ENCODE measurements around the gene KLHL35.
"Not testable (repeated sequence)": the region's sequence is repeated elsewhere in the genome, so short reads cannot be mapped to it uniquely, and the experiment has no call there.

KLHL35 gene

GRCh38 chr11:75394085-75394840 is 38.7 kb downstream of the KLHL35 start:
- in situ Hi-C loops (cut with MboI; ENCODE audit: low sequenced_read_pairs) = no loop called here

- in situ Hi-C loops (cut with MboI; ENCODE audit: low sequenced_read_pairs) = loop anchor here (10.0 kb wide), 2 partner anchors 55 to 115 kb away; no protein-coding TSS in a partner anchor
These were observed 43.1 kb downstream of the KLHL35 start for GRCh38 chr11:75389925-75390324.

DNA sequence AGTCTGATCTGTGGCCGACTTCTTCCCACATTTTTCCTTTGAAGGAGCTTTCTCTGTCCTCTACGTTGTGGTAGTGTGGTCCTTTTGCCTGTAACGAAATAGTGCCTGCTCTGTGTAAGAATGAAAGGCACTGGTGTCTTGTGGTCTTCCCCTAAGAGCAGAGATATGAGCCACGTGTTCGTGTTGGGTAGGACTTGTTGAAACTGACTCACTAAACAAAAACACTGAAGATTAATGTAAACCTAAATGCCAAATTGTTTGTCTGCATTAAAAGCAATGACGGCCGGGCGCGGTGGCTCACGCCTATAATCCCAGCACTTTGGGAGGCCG is 43.8 kb downstream of the KLHL35 start:
- in situ Hi-C loops (cut with MboI; ENCODE audit: low sequenced_read_pairs) = loop anchor here (10.0 kb wide), 2 partner anchors 54 to 114 kb away; no protein-coding TSS in a partner anchor

DNA sequence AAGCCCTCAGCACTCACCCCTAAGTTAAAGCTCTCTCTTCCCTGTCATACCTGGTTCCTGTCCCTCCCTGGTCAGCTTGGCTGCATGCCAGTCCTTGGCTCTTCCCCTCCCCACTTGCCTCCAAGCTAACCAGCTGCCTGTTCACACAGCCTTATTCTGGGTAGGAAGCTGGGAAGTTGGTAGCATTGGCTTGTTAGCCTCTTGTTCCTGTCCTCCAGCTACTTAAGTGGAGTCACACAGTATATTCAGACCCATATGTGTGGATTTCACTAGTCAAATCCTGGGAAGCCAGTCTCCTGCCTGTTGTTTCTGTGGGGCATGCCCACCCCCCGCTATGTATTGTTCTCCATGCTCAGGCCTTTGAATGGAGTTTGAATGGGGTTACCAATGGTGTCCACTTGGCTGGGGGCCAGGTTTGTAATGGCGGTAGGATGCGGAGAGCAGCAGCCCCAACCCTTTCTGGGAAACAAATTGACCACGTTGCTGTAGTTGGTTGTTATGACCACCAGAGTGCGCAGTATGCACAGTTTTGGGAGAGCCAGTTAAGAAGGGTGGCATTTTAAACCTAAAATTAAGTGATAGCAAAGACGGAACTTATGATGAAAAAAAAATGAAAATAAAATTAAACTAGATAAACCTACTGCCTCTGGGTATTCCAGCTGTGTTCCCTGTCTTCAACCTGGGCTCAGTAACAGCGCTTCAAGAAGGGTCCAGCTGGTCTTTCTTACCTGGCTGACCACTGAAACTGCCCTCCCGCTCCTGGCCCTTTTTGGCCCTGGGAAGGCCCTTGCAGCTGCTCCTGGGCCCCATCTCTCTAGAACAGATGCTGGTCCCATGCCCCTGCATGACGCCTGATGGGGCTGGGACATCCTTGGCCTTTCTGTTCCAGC is 44.4 kb downstream of the KLHL35 start:
- in situ Hi-C loops (cut with MboI; ENCODE audit: low sequenced_read_pairs) = loop anchor here (10.0 kb wide), 2 partner anchors 54 to 114 kb away; no protein-coding TSS in a partner anchor

DNA sequence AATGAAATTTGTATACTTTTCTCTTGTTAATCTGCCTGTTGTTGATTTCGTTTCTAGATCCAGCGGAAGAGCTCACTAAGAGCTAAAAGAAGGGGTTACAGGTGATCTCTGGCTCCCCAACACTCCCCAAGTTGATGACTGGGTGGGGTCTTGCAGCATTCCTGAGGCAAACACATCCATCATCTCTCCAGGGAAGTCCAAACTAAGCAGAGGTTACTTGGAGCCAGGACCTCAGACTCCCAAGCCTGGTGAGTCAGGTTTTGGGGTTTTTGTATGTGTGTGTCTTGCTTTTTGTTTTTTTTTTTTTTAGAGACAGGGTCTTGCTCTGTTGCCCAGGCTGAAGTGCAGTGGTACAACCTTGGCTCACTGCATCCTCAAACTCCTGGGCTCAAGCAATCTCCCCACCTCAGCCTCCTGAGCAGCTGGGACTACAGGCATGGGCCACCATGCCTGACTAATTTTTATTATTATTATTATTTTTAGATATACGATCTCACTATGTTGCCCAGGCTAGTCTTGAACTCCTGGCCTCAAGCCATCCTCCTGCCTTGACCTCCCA is 45.2 kb downstream of the KLHL35 start:
- in situ Hi-C loops (cut with MboI; ENCODE audit: low sequenced_read_pairs) = loop anchor here (10.0 kb wide), 2 partner anchors 53 to 113 kb away; no protein-coding TSS in a partner anchor

DNA sequence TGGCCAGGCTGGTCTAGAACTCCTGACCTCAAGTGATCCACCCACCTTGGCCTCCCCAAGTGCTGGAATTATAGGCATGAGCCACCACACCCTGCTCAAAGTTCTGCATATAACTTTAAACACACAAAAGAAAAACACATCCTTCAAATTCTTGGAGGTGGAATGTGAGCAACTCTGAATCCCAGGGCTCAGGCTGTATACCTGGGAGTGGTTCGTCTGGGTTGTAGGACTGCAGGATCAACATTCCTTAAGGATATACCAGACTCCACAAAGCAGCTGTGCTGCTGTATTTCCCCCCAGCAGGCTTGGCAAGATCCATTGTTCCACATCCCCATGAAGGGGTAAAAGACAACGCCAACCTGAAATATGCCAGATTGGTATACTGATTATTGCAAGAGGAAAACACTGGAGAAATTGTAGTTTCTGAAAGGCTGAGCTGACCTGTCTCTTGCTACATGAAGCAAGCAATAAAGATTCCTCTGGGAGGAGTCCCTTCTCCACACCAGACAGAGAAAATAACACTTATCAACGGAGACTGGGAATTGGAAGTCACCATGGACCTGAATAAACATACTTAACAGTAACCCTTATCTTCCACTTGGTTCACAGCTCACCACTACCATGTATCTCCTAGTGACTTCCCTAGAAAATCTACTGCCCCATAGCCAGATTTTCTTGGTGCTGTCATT is 45.9 kb downstream of the KLHL35 start:
- in situ Hi-C loops (cut with MboI; ENCODE audit: low sequenced_read_pairs) = loop anchor here (10.0 kb wide), 2 partner anchors 52 to 112 kb away; no protein-coding TSS in a partner anchor

DNA sequence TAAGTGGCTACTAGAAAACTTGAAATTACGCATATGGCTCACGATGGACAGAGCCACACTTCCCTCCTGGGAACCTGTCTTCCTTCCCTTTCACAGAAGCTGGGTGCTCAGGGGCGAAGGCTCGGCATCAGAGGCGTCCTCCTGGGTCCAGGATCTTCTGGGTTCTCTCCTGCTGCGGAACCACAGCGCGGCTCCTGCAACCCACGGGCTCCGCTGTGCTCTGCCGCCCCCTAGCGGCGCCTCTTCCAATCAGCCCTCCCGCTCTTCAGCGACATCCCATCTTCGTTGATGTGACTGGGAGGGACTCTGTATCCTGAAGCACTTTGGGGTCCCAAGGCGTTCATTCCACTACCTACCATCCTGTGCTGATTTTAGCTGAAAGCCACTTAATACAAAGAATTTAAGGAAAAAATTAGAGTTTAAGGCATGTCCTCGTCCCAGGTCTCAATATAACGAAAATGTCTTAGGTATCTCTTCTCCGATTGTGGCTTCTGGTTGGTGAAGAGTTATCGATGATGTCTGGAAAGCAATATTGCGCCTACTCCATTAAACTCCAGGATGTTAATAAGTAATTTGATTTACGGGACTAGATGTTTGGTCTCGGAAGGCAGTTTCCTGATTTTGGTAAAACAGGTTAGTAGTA is 48.4 kb downstream of the KLHL35 start:
- in situ Hi-C loops (cut with MboI; ENCODE audit: low sequenced_read_pairs) = loop anchor here (10.0 kb wide), 2 partner anchors 50 to 110 kb away; no protein-coding TSS in a partner anchor

DNA sequence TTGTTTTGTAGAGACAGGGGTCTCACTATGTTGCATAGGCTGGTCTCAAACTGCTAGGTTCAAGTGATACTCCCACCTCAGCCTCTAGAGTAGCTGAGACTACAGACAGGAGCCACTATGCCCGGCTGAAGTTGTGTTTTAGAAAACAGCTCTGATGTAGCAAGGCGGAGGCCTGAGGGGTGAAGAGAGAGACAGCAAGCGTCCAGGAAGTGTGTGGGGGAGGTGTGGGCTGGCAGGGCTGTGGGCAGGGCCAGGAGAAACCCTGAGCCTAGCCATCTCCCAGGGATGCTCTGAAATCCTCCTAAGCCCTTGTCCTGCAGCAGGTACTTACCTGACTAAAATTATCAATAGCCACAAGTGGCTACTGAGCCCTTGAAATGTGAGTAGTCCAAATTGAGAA is 49.8 kb downstream of the KLHL35 start:
- in situ Hi-C loops (cut with MboI; ENCODE audit: low sequenced_read_pairs) = loop anchor here (10.0 kb wide), 2 partner anchors 48 to 108 kb away; no protein-coding TSS in a partner anchor

DNA sequence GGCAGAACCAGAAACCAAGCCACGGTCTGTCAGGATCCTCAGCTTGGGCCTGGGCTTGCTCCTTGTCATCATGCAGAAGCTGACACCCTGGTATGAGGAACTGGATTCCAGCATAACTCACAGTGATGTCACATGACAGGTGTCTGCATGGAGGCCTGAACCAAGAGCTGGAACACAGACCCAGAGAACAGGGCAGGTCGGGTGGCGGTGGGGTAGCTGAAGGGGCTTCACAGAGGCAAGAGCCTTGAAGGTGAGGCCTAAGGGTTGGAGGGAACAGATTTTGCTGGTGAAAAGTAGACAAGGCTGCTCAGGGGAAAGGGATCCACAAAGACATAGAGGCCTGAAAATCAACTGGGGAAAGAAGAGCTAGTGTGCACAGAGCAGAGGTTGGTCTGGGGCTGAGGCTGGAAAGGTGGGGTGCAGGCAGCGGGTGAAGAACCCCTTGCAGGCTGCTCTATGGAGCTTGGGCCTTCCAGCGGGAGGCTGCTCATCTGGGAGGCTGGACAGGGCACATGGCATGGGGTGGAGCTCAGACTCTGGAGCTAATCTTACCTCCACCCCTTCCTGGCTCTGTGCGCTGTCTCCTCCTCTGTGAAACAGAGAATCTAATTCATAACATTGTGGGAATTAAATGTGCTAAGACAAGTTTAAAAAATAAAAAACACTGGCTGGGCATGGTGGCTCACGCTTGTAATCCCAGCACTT is 52.1 kb downstream of the KLHL35 start:
- in situ Hi-C loops (cut with MboI; ENCODE audit: low sequenced_read_pairs) = loop anchor here (10.0 kb wide), 2 partner anchors 46 to 106 kb away; no protein-coding TSS in a partner anchor

DNA sequence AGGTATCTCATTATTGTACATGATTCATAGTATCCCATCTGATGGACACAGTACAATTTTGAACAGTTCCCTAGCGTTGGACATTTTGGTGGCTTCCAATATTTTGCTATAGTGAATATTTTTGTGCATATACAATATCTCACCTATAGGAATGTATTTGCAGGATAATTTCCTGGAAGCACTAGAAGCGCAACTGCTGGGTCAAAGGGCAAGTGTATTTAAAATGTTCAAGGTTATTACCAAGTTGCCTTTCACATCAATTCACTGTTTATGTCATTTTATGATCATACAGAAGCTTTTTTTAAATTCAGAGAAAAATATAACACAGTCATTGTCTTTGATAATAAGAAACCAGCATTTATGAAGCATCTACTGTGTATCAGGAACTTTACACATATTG is 52.8 kb downstream of the KLHL35 start:
- in situ Hi-C loops (cut with MboI; ENCODE audit: low sequenced_read_pairs) = loop anchor here (10.0 kb wide), 2 partner anchors 45 to 105 kb away; no protein-coding TSS in a partner anchor

- in situ Hi-C loops (cut with MboI; ENCODE audit: low sequenced_read_pairs) = not testable (repeated sequence)
These were observed 54.2 kb downstream of the KLHL35 start for GRCh38 chr11:75378776-75379175.

GRCh38 chr11:75376175-75376574 is 56.8 kb downstream of the KLHL35 start:
- in situ Hi-C loops (cut with MboI; ENCODE audit: low sequenced_read_pairs) = no loop called here

GRCh38 chr11:75375626-75376025 is 57.4 kb downstream of the KLHL35 start:
- in situ Hi-C loops (cut with MboI; ENCODE audit: low sequenced_read_pairs) = no loop called here

DNA sequence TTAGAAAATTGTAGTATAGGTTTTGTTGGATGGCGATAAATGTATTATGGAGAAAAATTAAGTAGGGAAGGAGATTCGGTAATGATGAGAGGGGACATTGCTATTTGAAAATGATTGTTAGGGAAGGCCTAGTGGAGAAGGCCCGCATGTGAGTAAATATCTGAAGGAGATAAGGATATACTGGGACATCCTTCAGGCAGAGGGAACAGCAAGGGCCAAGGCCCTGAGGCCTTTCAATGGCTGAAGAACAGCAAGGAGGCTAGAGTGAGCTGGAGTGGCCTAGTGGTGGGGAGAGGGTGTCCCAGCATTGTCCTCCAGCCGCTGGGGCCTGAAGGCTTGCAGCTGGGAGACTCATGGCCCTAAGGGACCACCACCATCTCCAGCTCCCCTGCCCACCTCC is 58.4 kb downstream of the KLHL35 start:
- in situ Hi-C loops (cut with MboI; ENCODE audit: low sequenced_read_pairs) = no loop called here

GRCh38 chr11:75373201-75373600 is 59.8 kb downstream of the KLHL35 start:
- in situ Hi-C loops (cut with MboI; ENCODE audit: low sequenced_read_pairs) = no loop called here

All from HL-60/S4 treated with retinoic acid at 250 ng/mL for 4 days and 3 days (cell line).